Measurements from ENCODE around the gene OR2AK2.
A peak's percentile ranks its signal among the peaks of the same experiment; 100 is the strongest.

OR2AK2 gene

GRCh38 chr1:247964933-247965332 is at the start of gene OR2AK2:
OR2AK2 (plus strand) TSS chr1:247965233; CDS start chr1:247965377, 144 bp downstream.
- DNase-seq = no peak

GRCh38 chr1:247919952-247920351 is 45.1 kb upstream of the OR2AK2 start, which contains the start of gene OR2T8:
OR2T8 (plus strand) TSS chr1:247920252; CDS start chr1:247921018, 766 bp downstream.
- no peak for DNase-seq

GRCh38 chr1:247923941-247924340 is 41.1 kb upstream of the OR2AK2 start:
- DNase-seq = no peak

GRCh38 chr1:247924868-247925267 is 40.2 kb upstream of the OR2AK2 start, which contains the start of gene OR2AJ1:
OR2AJ1 (plus strand) TSS chr1:247924889; CDS start chr1:247933769, 8,880 bp downstream.
- DNase-seq = no peak

GRCh38 chr1:247933989-247934388 is 31.0 kb upstream of the OR2AK2 start:
- DNase-seq = no peak

- no peak for DNase-seq
Observed at GRCh38 chr1:247935781-247936180, 29.3 kb upstream of the OR2AK2 start.

GRCh38 chr1:247936415-247936814 is 28.6 kb upstream of the OR2AK2 start:
- no peak for DNase-seq

- DNase-seq = peak; percentile 14 to 81 (median 40)
Observed at GRCh38 chr1:247936965-247937734, 27.9 kb upstream of the OR2AK2 start.

GRCh38 chr1:247942624-247943023 is 22.4 kb upstream of the OR2AK2 start:
- DNase-seq = no peak

- DNase-seq = no peak
Observed at GRCh38 chr1:247948558-247948957, 16.5 kb upstream of the OR2AK2 start, which contains the start of gene OR2L8. OR2L8 (plus strand) TSS chr1:247948858; CDS start chr1:247948858, 0 bp downstream.

- no peak for DNase-seq
Observed at GRCh38 chr1:247953408-247953807, 11.6 kb upstream of the OR2AK2 start.

GRCh38 chr1:247961791-247962190 is 3.2 kb upstream of the OR2AK2 start:
- DNase-seq = no peak

GRCh38 chr1:247962911-247963588 is 2.0 kb upstream of the OR2AK2 start:
- no peak for DNase-seq

- DNase-seq = no peak
Observed at GRCh38 chr1:247966532-247967204, 1.6 kb downstream of the OR2AK2 start.

- DNase-seq = no peak
Observed at GRCh38 chr1:247992986-247993385, 28.0 kb downstream of the OR2AK2 start.

- DNase-seq = no peak
Observed at GRCh38 chr1:247998811-247999210, 33.8 kb downstream of the OR2AK2 start.

- DNase-seq = no peak
Observed at GRCh38 chr1:248000169-248000568, 35.1 kb downstream of the OR2AK2 start.

- no peak for DNase-seq
Observed at GRCh38 chr1:248007778-248008177, 42.7 kb downstream of the OR2AK2 start.

GRCh38 chr1:248009681-248010080 is 44.6 kb downstream of the OR2AK2 start:
- DNase-seq = no peak

- DNase-seq = no peak
Observed at GRCh38 chr1:248013229-248013710, 48.2 kb downstream of the OR2AK2 start, which contains the start of gene OR2L5. OR2L5 (plus strand) TSS chr1:248013660; CDS start chr1:248021948, 8,288 bp downstream.

- DNase-seq = no peak
Observed at GRCh38 chr1:248015803-248016202, 50.8 kb downstream of the OR2AK2 start.

All from activated CD4-positive, CD25-positive, alpha-beta regulatory T cell (primary cell).